Measurements from ENCODE around the gene CHD6.
A peak's percentile ranks its signal among the peaks of the same experiment; 100 is the strongest.

Gene CHD6

DNA sequence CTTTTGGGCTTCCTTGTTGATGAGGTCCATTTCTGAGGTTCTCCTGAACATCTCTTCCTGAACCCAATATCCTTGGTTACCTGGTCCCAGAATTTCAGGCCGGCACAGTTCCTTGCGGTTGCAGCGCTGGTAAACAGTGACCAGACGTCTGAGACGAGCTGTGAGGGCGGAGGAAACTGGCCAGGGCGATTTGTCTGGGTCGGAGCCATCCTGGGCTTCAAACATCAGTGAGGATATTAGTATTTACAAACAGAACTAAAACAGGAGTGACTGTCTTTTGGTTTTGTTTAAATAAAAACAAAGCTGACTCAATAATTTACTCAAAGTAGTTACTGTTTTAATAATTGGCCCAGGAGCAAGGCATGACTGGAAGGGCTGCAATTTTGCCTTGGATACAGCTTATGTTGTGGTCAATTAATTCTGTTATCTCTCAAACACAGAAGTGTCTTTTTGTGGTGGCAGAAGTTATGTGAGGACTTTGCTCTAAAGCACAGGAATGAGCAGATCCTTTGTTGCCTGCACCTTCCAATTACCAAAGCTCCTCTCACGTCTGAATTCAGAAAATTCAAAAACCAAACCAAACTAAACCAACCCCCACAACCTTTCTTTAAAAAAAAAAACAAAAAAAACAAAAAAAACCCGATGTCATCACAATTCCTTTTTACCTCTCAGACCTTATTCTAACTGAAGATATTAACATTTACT lies 192.8 kb downstream of the CHD6 start:
- peak; percentile 87 for DNase-seq (ENCODE audit: low read depth)
- TF ChIP-seq CTCF (conservative IDR thresholded peaks at IDR 0.05; ENCODE audit: low read length) = no peak
- H3K4me3 ChIP-seq (ENCODE audit: low read length) = no peak overlapping the region

- TF ChIP-seq CTCF (conservative IDR thresholded peaks at IDR 0.05; ENCODE audit: low read length) = no peak
Observed at GRCh38 chr20:41424546-41424945, 193.6 kb downstream of the CHD6 start.

DNA sequence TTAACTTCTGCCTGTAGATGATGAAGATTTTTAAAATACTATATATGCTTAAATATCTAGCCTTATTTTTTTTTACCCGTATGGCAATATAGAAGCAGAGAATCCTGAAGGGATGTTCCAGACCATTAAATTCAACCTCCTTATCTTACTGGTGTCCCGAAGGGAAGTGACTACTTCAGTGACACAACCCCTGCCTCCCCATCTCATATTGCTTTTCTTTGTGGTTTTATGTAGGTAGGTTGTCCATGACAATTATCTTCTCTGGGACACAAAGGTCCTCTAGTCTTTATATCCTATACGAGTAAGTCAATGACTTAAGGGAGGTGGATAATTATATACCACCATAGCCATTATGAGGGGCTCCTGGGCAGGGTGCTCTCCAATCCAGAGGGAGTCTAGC lies 194.2 kb downstream of the CHD6 start:
- TF ChIP-seq CTCF (conservative IDR thresholded peaks at IDR 0.05; ENCODE audit: low read length) = no peak
- no peak for DNase-seq (ENCODE audit: low read depth)
- H3K4me3 ChIP-seq (ENCODE audit: low read length) = no peak overlapping the region

More at GRCh38 chr20:41424546-41424945, 193.6 kb downstream of the CHD6 start:
- peak; percentile 80 for DNase-seq (ENCODE audit: low read depth)
- no peak overlapping the region for H3K4me3 ChIP-seq (ENCODE audit: low read length)

- no peak overlapping the region for H3K4me3 ChIP-seq (ENCODE audit: low read length)
- DNase-seq (ENCODE audit: low read depth) = peak; percentile 20
- TF ChIP-seq CTCF (conservative IDR thresholded peaks at IDR 0.05; ENCODE audit: low read length) = no peak
Observed at GRCh38 chr20:41422953-41423352, 195.2 kb downstream of the CHD6 start.

GRCh38 chr20:41418739-41419293 lies 199.4 kb downstream of the CHD6 start:
- H3K4me3 ChIP-seq (ENCODE audit: low read length) = no peak overlapping the region
- no peak for DNase-seq (ENCODE audit: low read depth)
- no peak for TF ChIP-seq CTCF (conservative IDR thresholded peaks at IDR 0.05; ENCODE audit: low read length)

DNA sequence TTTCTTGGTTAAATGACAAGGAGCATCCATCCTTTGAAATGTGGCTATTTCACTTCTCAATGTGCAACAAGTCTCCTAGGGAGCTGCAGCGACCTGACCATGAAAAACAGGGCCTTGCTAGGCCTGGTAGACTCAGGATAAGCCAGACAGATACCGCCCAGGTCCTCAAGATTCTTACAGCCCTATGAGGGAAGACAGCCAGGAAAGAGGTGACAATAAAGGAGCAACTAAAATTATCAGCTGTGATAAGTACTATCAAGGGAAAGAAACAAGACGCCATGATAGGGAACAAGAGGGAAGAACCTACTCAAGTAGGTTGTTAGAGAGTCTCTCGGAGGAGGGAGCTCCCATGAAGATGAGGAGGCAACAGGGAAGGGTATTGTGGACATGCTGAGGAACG lies 200.1 kb downstream of the CHD6 start:
- TF ChIP-seq CTCF (conservative IDR thresholded peaks at IDR 0.05; ENCODE audit: low read length) = no peak
- H3K4me3 ChIP-seq (ENCODE audit: low read length) = no peak overlapping the region
- no peak for DNase-seq (ENCODE audit: low read depth)

- H3K4me3 ChIP-seq (ENCODE audit: low read length) = no peak overlapping the region
- no peak for DNase-seq (ENCODE audit: low read depth)
- TF ChIP-seq CTCF (conservative IDR thresholded peaks at IDR 0.05; ENCODE audit: low read length) = no peak
Observed at GRCh38 chr20:41415191-41415590, 203.0 kb downstream of the CHD6 start.

Measured in AG10803 (cell line).